Dermis blood vessel endothelial cell (primary cell): ENCODE measurements around the gene PTPRZ1. TPM values are rescaled to one million over a fixed set of nuclear protein-coding genes. Genes with fewer than 3 reads are reported as not detected.

ENCODE experiments used
- DNase-seq: peaks from one replicate; pipeline ENCODE4 v3.0.0; 2010
- total RNA-seq: library from RNA; depleted of rRNA; stranded (reverse); fragments of >200 nt; gene quantifications from 2 replicates; pipeline ENCODE4 v1.2.3, GENCODE V29; 2014

The PTPRZ1 gene
- total RNA-seq, result under 0.01 TPM in 2 replicates

GRCh38 chr7:121872831-121873288, at the start of gene PTPRZ1:
Gene PTPRZ1 (plus strand): TSS chr7:121873161. CDS start chr7:121873500, 339 bp downstream.
- DNase-seq, result peak; percentile 37

- no peak for DNase-seq
Observed at GRCh38 chr7:121824276-121824675, 48.7 kb upstream of the PTPRZ1 start.

GRCh38 chr7:121831351-121831750, 41.6 kb upstream of the PTPRZ1 start:
- no peak for DNase-seq

DNA sequence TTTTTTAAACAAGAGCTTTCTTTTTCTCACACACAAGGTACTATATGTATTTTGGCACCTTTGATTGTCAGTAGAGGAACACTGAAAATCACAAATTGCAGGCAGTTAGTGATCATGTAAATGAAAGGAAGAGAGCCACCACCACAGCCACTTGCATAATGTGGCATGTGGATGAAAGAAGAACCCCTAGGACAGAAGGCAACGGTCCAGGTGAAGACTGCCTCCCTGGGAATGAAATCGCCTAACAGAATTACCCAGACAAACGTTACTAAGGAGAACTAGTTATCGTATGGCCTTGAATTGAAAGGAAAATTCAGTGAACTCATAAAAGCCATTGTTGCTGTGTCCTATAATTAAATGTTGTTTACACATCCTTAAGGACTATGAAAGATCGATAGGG, 41.2 kb upstream of the PTPRZ1 start:
- no peak for DNase-seq

DNA sequence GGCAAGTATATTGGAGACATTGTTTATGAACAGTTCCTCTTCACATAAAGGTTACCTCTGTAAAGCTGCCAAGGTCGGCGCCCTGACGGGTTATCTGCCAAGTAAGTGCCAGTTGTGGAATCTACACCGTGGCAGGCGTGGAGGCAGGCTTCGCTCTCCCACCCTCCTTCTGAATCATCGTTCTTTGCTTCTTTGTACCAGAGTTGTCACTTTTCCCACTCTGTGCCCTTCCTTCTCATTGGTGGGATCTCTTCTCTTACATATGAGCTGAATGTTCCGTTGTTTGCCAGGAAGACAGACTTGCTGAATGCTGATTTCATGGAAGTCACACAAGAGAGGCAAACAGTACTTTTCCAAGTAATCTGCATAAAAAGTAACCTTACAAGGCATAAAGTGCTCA, 40.6 kb upstream of the PTPRZ1 start:
- no peak for DNase-seq

- no peak for DNase-seq
Observed at GRCh38 chr7:121833991-121834390, 39.0 kb upstream of the PTPRZ1 start.

- no peak for DNase-seq
Observed at GRCh38 chr7:121837462-121837861, 35.5 kb upstream of the PTPRZ1 start.

DNA sequence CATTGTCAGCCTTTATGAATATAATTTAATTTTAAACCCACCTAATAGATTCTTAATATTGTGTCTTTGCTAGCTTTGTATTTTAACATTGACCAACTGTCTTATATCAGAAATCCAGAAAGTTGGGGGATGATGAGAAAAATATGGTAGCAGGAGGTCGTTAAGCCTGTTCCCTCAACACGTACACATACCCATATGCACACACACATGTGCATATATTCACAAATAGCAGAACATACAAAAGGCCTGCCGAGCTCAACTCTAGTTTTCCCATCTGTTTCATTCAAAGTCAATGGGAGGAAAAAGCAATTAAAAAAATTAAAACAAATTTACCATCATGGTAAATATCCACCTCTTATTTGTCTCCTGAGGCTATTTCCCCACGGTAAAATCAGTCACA, 25.9 kb upstream of the PTPRZ1 start:
- no peak for DNase-seq

- no peak for DNase-seq
Observed at GRCh38 chr7:121853307-121853706, 19.7 kb upstream of the PTPRZ1 start.

DNA sequence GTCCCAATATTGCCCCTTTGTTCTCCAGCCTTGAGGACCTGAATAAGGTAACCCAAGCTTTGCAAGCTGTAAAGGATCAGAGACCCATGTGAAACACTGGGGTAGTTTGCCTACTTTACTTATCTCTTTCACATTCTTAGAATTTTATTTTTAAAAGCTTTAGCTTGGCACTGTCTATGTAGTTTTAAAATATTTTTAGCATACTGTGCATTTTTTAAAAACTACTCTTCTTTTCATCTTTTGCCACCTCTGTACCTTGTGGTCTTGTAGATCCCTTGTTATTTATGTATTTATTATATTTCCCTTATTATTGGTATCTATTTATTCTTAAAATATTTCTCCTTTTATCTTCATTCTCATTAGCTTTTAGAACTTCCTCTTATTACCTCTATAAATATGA, 12.0 kb upstream of the PTPRZ1 start:
- no peak for DNase-seq

DNA sequence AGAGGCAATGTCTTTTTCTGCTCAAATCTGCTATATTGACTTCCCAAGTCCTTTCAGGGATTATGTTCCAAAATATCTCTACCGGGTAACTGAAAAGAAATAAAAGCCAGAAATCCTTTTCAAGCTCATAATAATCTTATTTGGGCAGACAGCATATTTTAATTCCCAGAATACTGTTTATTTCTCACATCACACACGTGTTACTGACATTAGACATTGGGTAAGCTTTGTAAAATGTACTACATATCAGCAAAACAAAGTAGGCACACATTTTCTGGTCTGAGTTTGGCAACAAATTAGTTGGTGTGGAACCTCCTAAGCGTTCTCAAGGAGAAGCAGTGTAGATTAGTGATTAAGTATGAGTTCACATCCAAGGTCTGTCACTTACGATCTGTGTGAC, 10.4 kb upstream of the PTPRZ1 start:
- DNase-seq, result no peak

DNA sequence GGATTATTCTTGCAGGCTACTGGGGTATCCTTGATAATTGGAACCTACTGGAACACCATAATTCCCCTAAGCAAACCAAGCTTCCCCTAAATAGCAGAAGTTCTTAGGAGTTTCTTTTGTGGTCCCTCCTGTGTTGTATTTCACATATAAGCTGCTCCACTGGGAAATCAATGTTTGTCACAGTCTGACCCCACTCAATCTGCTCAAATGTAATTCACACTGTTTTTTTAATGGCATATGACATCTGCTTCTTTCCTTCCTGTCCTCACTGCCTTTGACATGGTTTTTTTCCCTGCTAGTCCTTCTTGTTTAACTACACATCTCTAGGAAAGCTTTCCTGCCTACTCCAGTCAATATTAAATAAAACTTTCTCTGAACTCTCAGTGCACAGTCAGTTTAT, 1.8 kb upstream of the PTPRZ1 start:
- DNase-seq, result no peak

DNA sequence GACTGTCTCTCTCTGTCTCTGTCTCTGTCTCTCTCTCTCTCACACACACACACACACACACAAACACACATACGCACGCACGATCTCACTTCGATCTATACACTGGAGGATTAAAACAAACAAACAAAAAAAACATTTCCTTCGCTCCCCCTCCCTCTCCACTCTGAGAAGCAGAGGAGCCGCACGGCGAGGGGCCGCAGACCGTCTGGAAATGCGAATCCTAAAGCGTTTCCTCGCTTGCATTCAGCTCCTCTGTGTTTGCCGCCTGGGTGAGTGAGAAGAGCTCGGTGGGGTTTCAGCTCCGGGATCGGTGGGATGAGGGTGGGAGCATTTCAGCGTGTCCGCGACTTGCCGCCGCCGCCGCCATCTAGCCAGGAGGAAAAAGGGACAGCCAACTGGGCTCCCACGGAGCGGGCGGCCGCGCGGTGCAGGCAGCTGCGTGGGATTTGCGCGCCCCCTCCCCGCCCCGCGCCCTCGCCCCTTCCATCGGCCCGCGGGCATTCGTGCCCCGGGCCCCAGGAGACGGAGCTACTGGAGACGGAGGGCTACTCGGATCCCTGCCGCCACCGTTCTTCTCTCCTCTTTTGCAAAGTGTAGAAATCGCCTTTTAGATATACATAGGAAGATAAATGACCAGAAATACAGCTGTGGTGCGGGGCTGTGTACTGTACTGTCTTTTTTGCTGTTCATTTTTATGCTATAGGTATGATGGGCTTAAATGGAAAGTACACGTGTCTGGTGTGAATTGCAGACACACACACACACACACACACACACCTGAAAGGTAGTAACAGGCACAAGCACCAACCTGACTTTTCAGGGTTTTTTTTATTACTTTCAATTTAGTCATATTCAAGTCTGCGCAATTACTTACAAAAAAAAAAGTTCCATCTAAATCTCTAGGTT, 581 bp downstream of the PTPRZ1 start:
- peak; percentile 28 for DNase-seq

GRCh38 chr7:121874298-121874697, 1.3 kb downstream of the PTPRZ1 start:
- DNase-seq, result no peak

- DNase-seq, result no peak
Observed at GRCh38 chr7:121875203-121875602, 2.2 kb downstream of the PTPRZ1 start.

DNA sequence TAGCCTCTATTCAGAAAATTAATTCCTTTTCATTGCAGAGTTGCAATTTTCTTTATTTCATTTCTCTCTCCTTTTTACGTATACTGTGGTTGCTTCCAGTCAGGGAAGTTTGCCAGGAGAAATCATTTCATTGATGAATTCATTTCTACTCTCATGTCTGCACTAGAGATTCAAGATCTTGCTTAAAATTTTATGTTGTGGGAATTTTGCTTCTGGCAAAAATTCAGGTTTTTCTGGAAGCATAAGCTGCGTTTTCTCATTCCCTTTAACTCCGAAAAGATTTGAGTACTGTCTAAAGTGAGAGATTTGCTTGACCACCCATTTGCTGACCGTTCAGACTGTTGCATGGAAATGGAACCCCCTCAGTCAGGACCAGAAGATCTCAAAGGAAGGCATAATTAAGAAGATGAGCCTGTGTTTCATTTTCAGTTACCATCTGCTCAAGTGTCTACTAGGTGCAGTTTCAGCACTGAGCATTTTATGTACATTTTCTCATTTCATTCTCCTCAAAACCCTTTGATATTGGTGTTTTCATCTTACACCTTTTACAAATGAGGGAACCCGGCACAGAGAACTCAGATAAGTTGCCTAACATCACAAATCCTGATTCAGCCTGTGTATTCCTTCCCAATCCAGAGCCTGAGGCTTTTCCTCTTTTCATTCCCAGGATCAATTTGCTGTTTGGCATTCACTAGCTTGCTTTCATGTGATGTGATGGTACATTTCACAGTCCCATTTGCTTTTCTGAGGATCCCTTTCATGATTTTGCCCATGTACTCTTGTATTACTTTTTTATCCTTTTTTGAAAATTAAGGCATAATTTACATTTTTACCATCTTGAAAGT, 3.9 kb downstream of the PTPRZ1 start:
- DNase-seq, result no peak

DNA sequence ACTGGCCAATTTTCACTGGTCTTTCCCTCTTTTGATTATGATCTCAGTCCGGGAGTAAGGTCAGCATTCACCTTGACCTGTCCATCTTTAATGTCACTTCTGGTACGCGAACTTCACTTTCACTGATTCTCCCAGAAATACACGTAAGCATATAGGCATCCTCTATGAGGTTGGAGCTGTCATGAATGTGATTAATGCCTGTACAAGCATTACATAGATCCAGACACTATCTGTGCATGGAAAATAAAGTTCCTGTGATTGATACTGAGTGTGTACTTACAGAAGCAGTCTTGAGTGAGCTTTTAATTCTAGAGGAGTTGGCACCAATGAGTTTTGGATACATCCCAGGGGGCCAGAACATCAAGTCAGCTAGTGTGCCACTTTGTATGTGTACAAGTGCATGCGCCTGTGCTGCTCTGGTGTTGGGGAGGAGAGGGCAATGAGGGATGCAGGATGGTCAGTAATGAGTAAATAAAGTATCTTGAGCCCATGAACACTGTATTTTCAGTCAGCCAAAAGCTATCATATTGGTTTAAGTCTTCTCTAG, 6.0 kb downstream of the PTPRZ1 start:
- DNase-seq, result no peak

GRCh38 chr7:121879544-121879943, 6.6 kb downstream of the PTPRZ1 start:
- DNase-seq, result no peak

GRCh38 chr7:121882731-121883130, 9.8 kb downstream of the PTPRZ1 start:
- no peak for DNase-seq

- no peak for DNase-seq
Observed at GRCh38 chr7:121885166-121885920, 12.4 kb downstream of the PTPRZ1 start.

DNA sequence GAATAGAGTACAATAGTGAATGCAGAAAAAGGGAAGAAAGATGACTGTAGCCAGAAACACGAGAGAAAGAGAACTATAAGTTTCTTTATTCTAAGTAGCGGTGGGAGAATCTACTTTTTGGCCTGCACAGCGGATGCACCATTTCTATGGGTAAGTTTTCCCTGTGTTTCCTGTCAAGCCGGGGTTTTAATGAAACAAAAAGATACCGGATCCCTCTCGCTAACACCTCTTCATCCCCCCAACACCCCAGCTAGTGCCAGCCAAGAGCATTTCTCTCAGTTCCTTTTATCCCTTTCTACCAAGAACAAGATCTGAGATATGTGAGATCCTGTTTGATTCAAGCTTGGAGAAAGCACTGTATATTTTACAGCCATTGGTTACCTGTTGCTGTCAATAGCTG, 14.7 kb downstream of the PTPRZ1 start:
- no peak for DNase-seq

DNA sequence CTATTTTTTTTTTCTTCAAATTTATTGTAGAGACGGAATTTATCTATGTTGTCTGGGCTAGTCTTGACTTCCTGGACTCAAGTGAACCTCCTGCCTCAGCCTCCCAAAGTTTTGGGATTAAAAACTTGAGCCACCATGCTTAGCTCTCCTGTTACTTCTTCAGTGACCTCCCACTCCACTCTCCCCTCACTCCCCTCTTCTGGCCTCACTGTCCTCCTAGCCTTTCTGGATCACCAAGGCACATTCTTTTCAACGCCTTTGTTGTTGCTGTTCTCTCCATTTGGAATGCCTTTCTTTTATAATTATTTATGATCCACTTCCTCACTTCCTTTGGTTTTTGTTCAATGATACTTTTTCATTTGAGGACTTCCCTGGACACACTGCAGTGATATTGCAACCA, 17.9 kb downstream of the PTPRZ1 start:
- DNase-seq, result no peak

GRCh38 chr7:121891731-121892130, 18.8 kb downstream of the PTPRZ1 start:
- no peak for DNase-seq
